IMR-90 (cell line): ENCODE measurements around the gene GNAS. TPM values are rescaled to one million over a fixed set of nuclear protein-coding genes. Genes with fewer than 3 reads are reported as not detected.

Experiments used
- ATAC-seq: fragments of 200-7000 bp; cut with Tn5 transposase; 2 replicates; pipeline ENCODE4 v1.9.1; 2020; ENCODE audit warnings: low read depth, mild to moderate bottlenecking, moderate library complexity
- BruUV-seq: library from RNA; stranded (reverse); fragments of 400-500 nt; replicated peaks from 2 replicates; lab custom pipeline; 2021; lab: Mats Ljungman, UMichigan
- CTCF ChIA-PET: fragments of 300-600 bp; formaldehyde crosslinking; extraction: SDS; loops from one replicate; lab custom pipeline; 2021; ENCODE audit warnings: antibody characterized with exemption; lab: Yijun Ruan, JAX
- POLR2A ChIA-PET: fragments of 300-600 bp; sonication (Branson Sonifier 250); formaldehyde crosslinking; loops from one replicate; lab custom pipeline; 2022; ENCODE audit warnings: antibody characterized with exemption; ENCODE audit not compliant: unreplicated experiment; lab: Charles Lee
- DNase-seq: peaks from one replicate; pipeline ENCODE4 v3.0.0; 2013
- H2AFZ ChIP-seq: replicated peaks from 2 replicates; pipeline ENCODE3; 2013; ENCODE audit warnings: low read length, mild to moderate bottlenecking; ENCODE audit not compliant: poor library complexity
- H2AK5ac ChIP-seq: 2 replicates; pipeline ENCODE4 v1.6.1; 2013; ENCODE audit warnings: low read depth, low read length, inconsistent platforms
- H2AK9ac ChIP-seq: replicated peaks from 2 replicates; pipeline ENCODE3; 2013; ENCODE audit warnings: mild to moderate bottlenecking, low read depth, low read length, moderate library complexity; ENCODE audit not compliant: poor library complexity
- H2BK120ac ChIP-seq: 2 replicates; pipeline ENCODE4 v1.6.1; 2013; ENCODE audit warnings: low read depth, low read length, inconsistent platforms
- H2BK15ac ChIP-seq: 3 replicates; pipeline ENCODE4 v1.6.1; 2013; ENCODE audit warnings: low read depth, low read length, inconsistent platforms
- H2BK20ac ChIP-seq: 2 replicates; pipeline ENCODE4 v1.6.1; 2013; ENCODE audit warnings: low read depth, mild to moderate bottlenecking, inconsistent platforms, low read length, moderate library complexity
- H2BK5ac ChIP-seq: 2 replicates; pipeline ENCODE4 v1.6.1; 2013; ENCODE audit warnings: mild to moderate bottlenecking, low read depth, low read length, inconsistent platforms; ENCODE audit not compliant: poor library complexity, severe bottlenecking
- H3K14ac ChIP-seq: replicated peaks from 2 replicates; pipeline ENCODE4 v1.6.1; 2013; ENCODE audit warnings: low read depth, low read length, inconsistent platforms
- H3K18ac ChIP-seq: 2 replicates; pipeline ENCODE4 v1.6.1; 2013; ENCODE audit warnings: low read depth, low read length, control low read depth
- H3K23ac ChIP-seq: 2 replicates; pipeline ENCODE4 v1.6.1; 2013; ENCODE audit warnings: low read depth, low read length, inconsistent platforms
- H3K27ac ChIP-seq: 2 replicates; pipeline ENCODE4 v1.5.1; 2013; ENCODE audit warnings: mild to moderate bottlenecking, control low read depth, low read length; ENCODE audit not compliant: insufficient read depth
- H3K27me3 ChIP-seq: 2 replicates; pipeline ENCODE4 v1.6.1; 2013; ENCODE audit warnings: low read length; ENCODE audit not compliant: control insufficient read depth, insufficient read depth
- H3K36me3 ChIP-seq: 2 replicates; pipeline ENCODE4 v1.6.1; 2013; ENCODE audit warnings: low read length, mixed read lengths; ENCODE audit not compliant: control insufficient read depth, insufficient read depth
- H3K4ac ChIP-seq: 2 replicates; pipeline ENCODE4 v1.6.1; 2013; ENCODE audit warnings: low read depth, low read length, inconsistent platforms
- H3K4me1 ChIP-seq: 2 replicates; pipeline ENCODE4 v1.6.1; 2013; ENCODE audit warnings: low read length, mixed read lengths; ENCODE audit not compliant: control insufficient read depth, insufficient read depth
- H3K4me2 ChIP-seq: 2 replicates; pipeline ENCODE4 v1.6.1; 2013; ENCODE audit warnings: low read depth, mild to moderate bottlenecking, control low read depth, low read length, moderate library complexity
- H3K4me3 ChIP-seq: 2 replicates; pipeline ENCODE4 v1.5.1; 2013; ENCODE audit warnings: low read depth, mild to moderate bottlenecking, control low read depth, low read length, moderate library complexity; ENCODE audit not compliant: insufficient read depth
- H3K56ac ChIP-seq: 2 replicates; pipeline ENCODE4 v1.6.1; 2013; ENCODE audit warnings: low read length, inconsistent platforms; ENCODE audit not compliant: insufficient read depth; ENCODE audit errors: extremely low read depth
- H3K79me1 ChIP-seq, 2 experiments: 2 replicates each; pipeline ENCODE4 v1.6.1; 2013; ENCODE audit warnings: low read length in 2 of 2, inconsistent platforms in 1 of 2, low read depth in 1 of 2
- H3K9ac ChIP-seq: 2 replicates; pipeline ENCODE4 v1.6.1; 2013; ENCODE audit warnings: low read depth, low read length, control low read depth
- H3K9me1 ChIP-seq: 2 replicates; pipeline ENCODE4 v1.6.1; 2013; ENCODE audit warnings: low read length, inconsistent platforms; ENCODE audit not compliant: insufficient read depth
- H3K9me3 ChIP-seq: 2 replicates; pipeline ENCODE4 v1.6.1; 2013; ENCODE audit warnings: low read length; ENCODE audit not compliant: control insufficient read depth, insufficient read depth
- H4K20me1 ChIP-seq: 2 replicates; pipeline ENCODE4 v1.6.1; 2013; ENCODE audit warnings: low read length, inconsistent platforms; ENCODE audit not compliant: insufficient read depth
- H4K5ac ChIP-seq: 2 replicates; pipeline ENCODE4 v1.6.1; 2013; ENCODE audit warnings: mild to moderate bottlenecking, low read depth, low read length, control low read depth
- H4K8ac ChIP-seq, 2 experiments: 2 replicates each; pipeline ENCODE4 v1.6.1; 2013; ENCODE audit warnings: low read depth in 2 of 2, low read length in 2 of 2, control low read depth in 1 of 2, inconsistent platforms in 1 of 2
- H4K91ac ChIP-seq: 2 replicates; pipeline ENCODE4 v1.6.1; 2013; ENCODE audit warnings: low read depth, low read length, inconsistent platforms; ENCODE audit not compliant: insufficient read depth
- BHLHE40 ChIP-seq: fragments of 150-350 bp; IDR thresholded peaks from 2 replicates; pipeline ENCODE4 v1.6.1; 2016; ENCODE audit warnings: mild to moderate bottlenecking, low read depth, low read length
- CHD1 ChIP-seq: IDR thresholded peaks from 2 replicates; pipeline ENCODE4 v1.6.1; 2012; ENCODE audit warnings: low read depth, low read length, improper control_type of control experiment
- CTCF ChIP-seq: conservative IDR thresholded peaks from 2 replicates; pipeline ENCODE4 v1.5.1; 2012; ENCODE audit warnings: mild to moderate bottlenecking, low read depth, low read length, improper control_type of control experiment
- FOS ChIP-seq: fragments of 150-350 bp; IDR thresholded peaks from 2 replicates; pipeline ENCODE4 v1.6.1; 2016; ENCODE audit warnings: low read depth, low read length
- MAZ ChIP-seq: IDR thresholded peaks from 2 replicates; pipeline ENCODE4 v1.6.1; 2012; ENCODE audit warnings: low read depth, mild to moderate bottlenecking, low read length, improper control_type of control experiment, moderate library complexity, borderline replicate concordance
- MXI1 ChIP-seq: IDR thresholded peaks from 2 replicates; pipeline ENCODE4 v1.6.1; 2012; ENCODE audit warnings: low read depth, mild to moderate bottlenecking, low read length, moderate library complexity, borderline replicate concordance
- POLR2A ChIP-seq: IDR thresholded peaks from 2 replicates; pipeline ENCODE4 v1.6.1; 2012; ENCODE audit warnings: mild to moderate bottlenecking, low read depth, low read length
- RAD21 ChIP-seq: IDR thresholded peaks from 2 replicates; pipeline ENCODE4 v1.6.1; 2012; ENCODE audit warnings: low read length, improper control_type of control experiment
- RCOR1 ChIP-seq: IDR thresholded peaks from 2 replicates; pipeline ENCODE4 v1.6.1; 2012; ENCODE audit warnings: mild to moderate bottlenecking, low read length, improper control_type of control experiment; ENCODE audit not compliant: insufficient replicate concordance
- RFX5 ChIP-seq: IDR thresholded peaks from 2 replicates; pipeline ENCODE4 v1.8.0; 2012; ENCODE audit warnings: low read depth, mild to moderate bottlenecking, low read length, moderate library complexity
- SMC3 ChIP-seq: fragments of 150-350 bp; IDR thresholded peaks from 2 replicates; pipeline ENCODE4 v1.6.1; 2016; ENCODE audit warnings: low read depth, mild to moderate bottlenecking, antibody characterized with exemption, low read length, moderate library complexity
- USF2 ChIP-seq: fragments of 150-350 bp; IDR thresholded peaks from 2 replicates; pipeline ENCODE4 v1.6.1; 2017; ENCODE audit warnings: mild to moderate bottlenecking, antibody characterized with exemption, low read length, low read depth
- WGBS, 2 experiments: methylation state at CpG; one replicate each; pipeline versions ENCODE4 v1.1.5 to v1.1.7; 2013; ENCODE audit warnings: missing lambda C conversion rate in 2 of 2; ENCODE audit not compliant: insufficient read length in 1 of 2; ENCODE audit errors: extremely low coverage in 2 of 2; 5-methylcytosine and 5-hydroxymethylcytosine counted together
- dilution Hi-C: fragments of 300-500 bp; cut with HindIII; formaldehyde crosslinking; loops from one replicate; pipeline ENCODE4 v1.14.3; 2018; ENCODE audit warnings: low sequenced_read_pairs; ENCODE audit not compliant: unreplicated experiment
- in situ Hi-C: fragments of 300-500 bp; cut with MboI; formaldehyde crosslinking; loops from 3 replicates; pipeline ENCODE4 v1.14.3; 2019; ENCODE audit warnings: low sequenced_read_pairs, inconsistent platforms, mixed read lengths
- intact Hi-C: fragments of 100-400 bp; cut with micrococcal nuclease; formaldehyde crosslinking; loops from 2 replicates; pipeline ENCODE4 v1.10.0; 2022
- polyA plus RNA-seq, 3 experiments: library from polyadenylated mRNA; depleted of rRNA; stranded (reverse); fragments of >200 nt; gene quantifications; 2 replicates each; pipeline ENCODE4 v1.2.3, GENCODE V29; 2012; ENCODE audit warnings: low replicate concordance in 1 of 3
- total RNA-seq: library from RNA; depleted of rRNA; stranded (reverse); fragments of >200 nt; gene quantifications from 2 replicates; pipeline ENCODE4 v1.2.3, GENCODE V29; 2012

Gene GNAS
- total and polyA plus RNA-seq, 2 of the 4 experiments (the other 2 are of a cell fraction) = 397 to 1,356 TPM

- H3K79me1 ChIP-seq = no peaks in the 10 kb centered on the region
- no peaks in the 10 kb centered on the region for H3K36me3 ChIP-seq
- H4K20me1 ChIP-seq = no peaks in the 10 kb centered on the region
- in situ Hi-C loops (no loop called here), intact Hi-C loops (no loop called here), dilution Hi-C loops (no loop called here)
- no TSS peak for BruUV-seq
- no peak overlapping the region for H3K27ac ChIP-seq
- DNase-seq (no peak), ATAC-seq (no peak)
- H2BK120ac ChIP-seq = no peak overlapping the region
- no peak overlapping the region for H4K8ac ChIP-seq
- WGBS, 2 experiments = 87% methylated on average over 3 of the region's 7 CpGs; no CpG with 5 or more reads in 1 of the 2 experiments
- no peaks in the 10 kb centered on the region for H3K9me1 ChIP-seq
- no peak overlapping the region for H3K4me3 ChIP-seq
- H2AFZ ChIP-seq = no peak overlapping the region
- no peaks in the 10 kb centered on the region for H3K9me3 ChIP-seq
- no peak overlapping the region for H2AK9ac ChIP-seq
- H2AK5ac ChIP-seq = no peak overlapping the region
- no peak overlapping the region for H4K5ac ChIP-seq
- TF ChIP-seq RAD21 (no peak), MXI1 (no peak), SMC3 (no peak), RCOR1 (no peak), POLR2A (no peak), MAZ (no peak), CHD1 (no peak), RFX5 (no peak), BHLHE40 (no peak), CTCF (no peak), FOS (no peak), USF2 (no peak)
- no peaks in the 10 kb centered on the region for H3K4me1 ChIP-seq
- H3K14ac ChIP-seq = no peak overlapping the region
- no peak overlapping the region for H3K23ac ChIP-seq
- ChIA-PET POLR2A (no interaction called here), CTCF (no interaction called here)
- no peak overlapping the region for H2BK20ac ChIP-seq
- no peak overlapping the region for H2BK5ac ChIP-seq
- no peak overlapping the region for H3K4me2 ChIP-seq
- H3K18ac ChIP-seq = no peak overlapping the region
- H3K27me3 ChIP-seq = peaks cover 17% of the 10 kb centered on the region
- H4K91ac ChIP-seq = no peak overlapping the region
- no peak overlapping the region for H3K4ac ChIP-seq
- H3K56ac ChIP-seq = no peak overlapping the region
- H2BK15ac ChIP-seq = no peak overlapping the region
- H3K9ac ChIP-seq = no peak overlapping the region
Measured at GRCh38 chr20:58927490-58928061, 75.1 kb downstream of the GNAS start.
